DOHH2 (cell line): Measurements from ENCODE around the gene FXYD6.

Experiments
- H3F3A ChIP-seq: fragments of 200-600 bp; sonication (generic), shearing (Covaris generic); 2 replicates; pipeline ENCODE4 v1.6.0; 2016; ENCODE audit warnings: antibody characterized with exemption, mild to moderate bottlenecking; ENCODE audit not compliant: control insufficient read depth, insufficient read depth
- H3K27ac ChIP-seq: fragments of 200-600 bp; sonication (generic); 2 replicates; pipeline ENCODE4 v1.5.1; 2014; ENCODE audit warnings: low read depth, mild to moderate bottlenecking, low read length, moderate library complexity
- H3K27me3 ChIP-seq: fragments of 200-600 bp; sonication (generic); 2 replicates; pipeline ENCODE4 v1.6.1; 2014; ENCODE audit warnings: mild to moderate bottlenecking, low read length, mixed read lengths; ENCODE audit not compliant: control insufficient read depth
- H3K36me3 ChIP-seq: fragments of 200-600 bp; sonication (generic); 2 replicates; pipeline ENCODE4 v1.6.1; 2014; ENCODE audit warnings: mild to moderate bottlenecking, low read length, moderate library complexity, mixed read lengths; ENCODE audit not compliant: control insufficient read depth
- H3K4me1 ChIP-seq: fragments of 200-600 bp; sonication (generic); 2 replicates; pipeline ENCODE4 v1.6.1; 2014; ENCODE audit warnings: mild to moderate bottlenecking, low read length, mixed read lengths; ENCODE audit not compliant: control insufficient read depth
- H3K4me2 ChIP-seq: fragments of 200-600 bp; sonication (generic); 2 replicates; pipeline ENCODE4 v1.6.0; 2014; ENCODE audit warnings: mild to moderate bottlenecking, low read length, moderate library complexity
- H3K4me3 ChIP-seq: fragments of 200-600 bp; sonication (generic); 2 replicates; pipeline ENCODE4 v1.5.1; 2014; ENCODE audit warnings: mild to moderate bottlenecking, low read length, mixed read lengths
- H3K79me2 ChIP-seq: fragments of 200-600 bp; sonication (generic); 2 replicates; pipeline ENCODE4 v1.6.1; 2014; ENCODE audit warnings: mild to moderate bottlenecking, low read length, mixed read lengths; ENCODE audit not compliant: control insufficient read depth
- H3K9me2 ChIP-seq: fragments of 200-600 bp; sonication (generic); replicated peaks from 2 replicates; pipeline ENCODE4 v1.6.1; 2014; ENCODE audit warnings: mild to moderate bottlenecking, low read length, mixed read lengths; ENCODE audit not compliant: control insufficient read depth
- H3K9me3 ChIP-seq: fragments of 200-600 bp; sonication (generic); 2 replicates; pipeline ENCODE4 v1.6.1; 2014; ENCODE audit warnings: antibody characterized with exemption, low read length, mixed read lengths; ENCODE audit not compliant: control insufficient read depth, insufficient read depth
- H4K20me1 ChIP-seq: fragments of 200-600 bp; sonication (generic); 2 replicates; pipeline ENCODE4 v1.6.0; 2014; ENCODE audit warnings: low read depth, mild to moderate bottlenecking, antibody characterized with exemption, low read length, moderate library complexity; ENCODE audit not compliant: control insufficient read depth, insufficient read depth
- CTCF ChIP-seq: fragments of 200-600 bp; sonication (generic); IDR thresholded peaks from one replicate; pipeline ENCODE4 v1.5.1; 2014; ENCODE audit warnings: antibody characterized with exemption, mild to moderate bottlenecking, low read depth, low read length; ENCODE audit not compliant: poor library complexity, severe bottlenecking
- EZH2phosphoT487 ChIP-seq: fragments of 200-600 bp; sonication (generic); IDR thresholded peaks from 2 replicates; pipeline ENCODE4 v1.6.1; 2017; ENCODE audit warnings: borderline replicate concordance, mild to moderate bottlenecking, antibody characterized with exemption, low read length, moderate library complexity, mixed read lengths

The FXYD6 gene

GRCh38 chr11:117862753-117863152 is 13.7 kb downstream of the FXYD6 start:
- Histone ChIP-seq H3K9me3 (no peaks in the 10 kb centered on the region), H3K36me3 (no peaks in the 10 kb centered on the region), H3K4me2 (no peak overlapping the region), H3K4me3 (no peak overlapping the region), H3K9me2 (no peaks in the 10 kb centered on the region), H3K27ac (no peak overlapping the region), H3K4me1 (no peaks in the 10 kb centered on the region), H4K20me1 (no peaks in the 10 kb centered on the region), H3K27me3 (no peaks in the 10 kb centered on the region), H3K79me2 (no peaks in the 10 kb centered on the region), H3F3A (no peaks in the 10 kb centered on the region)
- TF ChIP-seq EZH2phosphoT487 (no peak), CTCF (no peak)

- Histone ChIP-seq H3K9me2 (no peaks in the 10 kb centered on the region), H3K27me3 (no peaks in the 10 kb centered on the region), H4K20me1 (no peaks in the 10 kb centered on the region), H3K4me2 (no peak overlapping the region), H3K36me3 (no peaks in the 10 kb centered on the region), H3K4me1 (no peaks in the 10 kb centered on the region), H3F3A (no peaks in the 10 kb centered on the region), H3K79me2 (no peaks in the 10 kb centered on the region), H3K9me3 (no peaks in the 10 kb centered on the region), H3K27ac (no peak overlapping the region), H3K4me3 (no peak overlapping the region)
- TF ChIP-seq CTCF, result no peak
- no peak for TF ChIP-seq EZH2phosphoT487
Measured at GRCh38 chr11:117862019-117862725, 14.3 kb downstream of the FXYD6 start.

GRCh38 chr11:117861151-117862018 is 15.1 kb downstream of the FXYD6 start:
- H3K4me1 ChIP-seq, result no peaks in the 10 kb centered on the region
- no peak overlapping the region for H3K27ac ChIP-seq
- H4K20me1 ChIP-seq, result no peaks in the 10 kb centered on the region
- H3K4me2 ChIP-seq, result no peak overlapping the region
- no peak overlapping the region for H3K4me3 ChIP-seq
- no peaks in the 10 kb centered on the region for H3K9me2 ChIP-seq
- H3K9me3 ChIP-seq, result no peaks in the 10 kb centered on the region
- no peaks in the 10 kb centered on the region for H3F3A ChIP-seq
- no peaks in the 10 kb centered on the region for H3K79me2 ChIP-seq
- TF ChIP-seq EZH2phosphoT487 (no peak), CTCF (no peak)
- no peaks in the 10 kb centered on the region for H3K27me3 ChIP-seq
- no peaks in the 10 kb centered on the region for H3K36me3 ChIP-seq
